Measurements from ENCODE around the gene CACNG4. TPM values are rescaled to one million over a fixed set of nuclear protein-coding genes. Genes with fewer than 3 reads are reported as not detected.

Gene CACNG4
- total RNA-seq, 1 donor from 2014 or later = 0.34 TPM

GRCh38 chr17:67053438-67054000, 89.0 kb downstream of the CACNG4 start:
- Histone ChIP-seq H3K36me3 (no peaks in the 10 kb centered on the region), H3K27ac (no peak overlapping the region), H4K20me1 (ENCODE audit: low read depth) (no peaks in the 10 kb centered on the region), H3F3A (ENCODE audit: low read depth) (no peaks in the 10 kb centered on the region), H3K4me1 (no peaks in the 10 kb centered on the region), H3K9me3 (ENCODE audit: low read depth) (no peaks in the 10 kb centered on the region), H3K4me2 (no peak overlapping the region), H3K9ac (no peak overlapping the region), H2AFZ (replicated peaks) (no peak overlapping the region), H3K4me3 (no peak overlapping the region), H3K79me2 (ENCODE audit: low read depth) (no peaks in the 10 kb centered on the region), H3K27me3 (no peaks in the 10 kb centered on the region)
- DNase-seq (ENCODE audit: low spot score) = no peak
- Mint-ChIP-seq H3K4me1 (peaks cover 5% of the 10 kb centered on the region), H3K9me3 (peaks cover 8% of the 10 kb centered on the region), H3K4me3 (no peak overlapping the region), H3K27me3 (ENCODE audit: insufficient read depth, low read depth) (peaks cover 9% of the 10 kb centered on the region), H3K36me3 (no peaks in the 10 kb centered on the region), H3K27ac (no peak overlapping the region)
- no peak for TF ChIP-seq EZH2 (IDR thresholded peaks at IDR 0.05)
- no peak for TF ChIP-seq EZH2phosphoT487 (IDR thresholded peaks at IDR 0.05)
- TF ChIP-seq CTCF (IDR thresholded peaks at IDR 0.05) = no peak

- Histone ChIP-seq H4K20me1 (ENCODE audit: low read depth) (no peaks in the 10 kb centered on the region), H3K36me3 (no peaks in the 10 kb centered on the region), H3K4me2 (no peak overlapping the region), H3K4me3 (no peak overlapping the region), H3K27me3 (no peaks in the 10 kb centered on the region), H3K79me2 (ENCODE audit: low read depth) (no peaks in the 10 kb centered on the region), H3K9ac (no peak overlapping the region), H3K27ac (no peak overlapping the region), H3K9me3 (ENCODE audit: low read depth) (no peaks in the 10 kb centered on the region), H3F3A (ENCODE audit: low read depth) (no peaks in the 10 kb centered on the region), H2AFZ (replicated peaks) (no peak overlapping the region), H3K4me1 (no peaks in the 10 kb centered on the region)
- DNase-seq (ENCODE audit: low spot score) = no peak
- TF ChIP-seq EZH2 (IDR thresholded peaks at IDR 0.05) (no peak), CTCF (IDR thresholded peaks at IDR 0.05) (no peak)
- H3K4me3 Mint-ChIP-seq = no peak overlapping the region
- H3K9me3 Mint-ChIP-seq = peaks cover 3% of the 10 kb centered on the region
- no peaks in the 10 kb centered on the region for H3K36me3 Mint-ChIP-seq
- H3K27ac Mint-ChIP-seq = peak overlapping the region; percentile 59
- H3K4me1 Mint-ChIP-seq = peaks cover 5% of the 10 kb centered on the region
- peaks cover 9% of the 10 kb centered on the region for H3K27me3 Mint-ChIP-seq (ENCODE audit: insufficient read depth, low read depth)
These were observed 89.6 kb downstream of the CACNG4 start for GRCh38 chr17:67054011-67054591.

GRCh38 chr17:67054608-67055007, 90.1 kb downstream of the CACNG4 start:
- H3F3A ChIP-seq (ENCODE audit: low read depth) = no peaks in the 10 kb centered on the region
- Mint-ChIP-seq H3K36me3 (no peaks in the 10 kb centered on the region), H3K27me3 (ENCODE audit: insufficient read depth, low read depth) (peaks cover 9% of the 10 kb centered on the region), H3K4me1 (peaks cover 5% of the 10 kb centered on the region), H3K9me3 (peaks cover under 1% of the 10 kb centered on the region), H3K4me3 (no peak overlapping the region), H3K27ac (peak overlapping the region; percentile 59)
- H3K36me3 ChIP-seq = no peaks in the 10 kb centered on the region
- TF ChIP-seq EZH2 (IDR thresholded peaks at IDR 0.05) (no peak), CTCF (IDR thresholded peaks at IDR 0.05) (no peak), EZH2phosphoT487 (IDR thresholded peaks at IDR 0.05) (no peak)
- no peak for DNase-seq (ENCODE audit: low spot score)
- no peak overlapping the region for H3K27ac ChIP-seq
- no peaks in the 10 kb centered on the region for H4K20me1 ChIP-seq (ENCODE audit: low read depth)
- no peak overlapping the region for H3K4me3 ChIP-seq
- no peaks in the 10 kb centered on the region for H3K79me2 ChIP-seq (ENCODE audit: low read depth)
- H3K27me3 ChIP-seq = no peaks in the 10 kb centered on the region
- no peaks in the 10 kb centered on the region for H3K4me1 ChIP-seq
- no peaks in the 10 kb centered on the region for H3K9me3 ChIP-seq (ENCODE audit: low read depth)
- no peak overlapping the region for H3K4me2 ChIP-seq
- no peak overlapping the region for H2AFZ ChIP-seq (replicated peaks)
- no peak overlapping the region for H3K9ac ChIP-seq
